ENCODE measurements around the gene CD163L1. TPM values are rescaled to one million over a fixed set of nuclear protein-coding genes. Genes with fewer than 3 reads are reported as not detected.

The CD163L1 gene
- total RNA-seq, 1 experiment from 2014 or later: 27.0 TPM

DNA sequence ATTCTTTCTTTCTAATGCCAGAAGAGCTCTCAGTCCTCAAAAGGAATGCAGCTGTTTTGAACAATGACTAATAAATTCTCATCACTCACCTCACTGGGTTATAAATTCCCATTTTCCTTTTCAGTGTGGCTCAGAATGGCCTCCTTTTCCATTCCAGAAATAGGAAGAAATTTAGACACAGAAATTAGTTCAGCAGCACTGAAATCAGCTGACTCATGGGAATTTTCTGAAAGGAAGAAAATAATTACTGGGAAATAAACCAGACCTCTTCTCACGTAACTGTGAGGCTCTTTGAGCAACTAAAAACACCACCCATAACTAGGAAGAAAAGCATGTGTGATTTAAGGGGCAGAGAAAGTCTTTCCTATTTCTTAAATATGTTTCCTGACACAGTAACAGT, 35.8 kb upstream of the CD163L1 start:
- Histone ChIP-seq H3K9me3 (ENCODE audit: control insufficient read depth in 1 of 2, insufficient read depth in 1 of 2, low read depth in 1 of 2, low read length in 2 of 2) (no peaks in the 10 kb centered on the region), H3K4me2 (ENCODE audit: low read length) (no peak overlapping the region), H2AFZ (ENCODE audit: low read depth, low read length, poor library complexity, severe bottlenecking) (no peak overlapping the region), H3K4me1 (ENCODE audit: control insufficient read depth in 1 of 2, insufficient read depth in 2 of 2, low read length in 2 of 2) (no peaks in the 10 kb centered on the region), H4K20me1 (ENCODE audit: insufficient read depth) (no peaks in the 10 kb centered on the region), H3K27me3 (ENCODE audit: insufficient read depth, low read length) (no peaks in the 10 kb centered on the region), H3K9ac (ENCODE audit: low read length) (no peak overlapping the region), H3K36me3 (ENCODE audit: control insufficient read depth in 1 of 2, insufficient read depth in 2 of 2, low read length in 2 of 2) (no peaks in the 10 kb centered on the region), H3K27ac (ENCODE audit: low read depth, low read length) (no peak overlapping the region), H3K9me2 (ENCODE audit: insufficient read depth) (no peaks in the 10 kb centered on the region), H3K4me3 (replicated peaks in 1 of 2; ENCODE audit: low read depth in 1 of 2, low read length in 2 of 2) (no peak overlapping the region), H3K79me2 (ENCODE audit: insufficient read depth, low read length) (no peaks in the 10 kb centered on the region)
- no peak for DNase-seq (ENCODE audit: low read depth, low spot score)
- ChIA-PET POLR2A (no interaction called here), RAD21 (ENCODE audit: low non-redundant PET in 1 of 2, low total read pairs in 2 of 2, uncharacterized antibody in 2 of 2, unreplicated experiment in 2 of 2) (no interaction called here), CTCF (no interaction called here)
- intact Hi-C loops (cut with micrococcal nuclease): no loop called here
- no peak for ATAC-seq
- BruUV-seq (replicated peaks): no TSS peak
- TF ChIP-seq ELF1 (IDR thresholded peaks at IDR 0.05; ENCODE audit: borderline replicate concordance, low read depth) (no peak), ZNF274 (IDR thresholded peaks at IDR 0.05; ENCODE audit: low read depth, low read length) (no peak), EZH2phosphoT487 (IDR thresholded peaks at IDR 0.05; ENCODE audit: borderline replicate concordance) (no peak), EZH2 (IDR thresholded peaks at IDR 0.05) (no peak), CEBPB (IDR thresholded peaks at IDR 0.05; ENCODE audit: low read depth) (no peak), CBX3 (IDR thresholded peaks at IDR 0.05; ENCODE audit: low read depth) (no peak), FOSL1 (IDR thresholded peaks at IDR 0.05; ENCODE audit: low read depth) (no peak), POLR2A (IDR thresholded peaks at IDR 0.05; ENCODE audit: borderline replicate concordance, extremely low read depth, insufficient read depth, insufficient read length) (no peak), SRF (IDR thresholded peaks at IDR 0.05; ENCODE audit: low read depth) (no peak), RAD21 (IDR thresholded peaks at IDR 0.05; ENCODE audit: low read depth) (no peak), SIN3A (IDR thresholded peaks at IDR 0.05; ENCODE audit: low read depth) (no peak), JUND (IDR thresholded peaks at IDR 0.05) (no peak)
- TF ChIP-seq, protein P1, sequence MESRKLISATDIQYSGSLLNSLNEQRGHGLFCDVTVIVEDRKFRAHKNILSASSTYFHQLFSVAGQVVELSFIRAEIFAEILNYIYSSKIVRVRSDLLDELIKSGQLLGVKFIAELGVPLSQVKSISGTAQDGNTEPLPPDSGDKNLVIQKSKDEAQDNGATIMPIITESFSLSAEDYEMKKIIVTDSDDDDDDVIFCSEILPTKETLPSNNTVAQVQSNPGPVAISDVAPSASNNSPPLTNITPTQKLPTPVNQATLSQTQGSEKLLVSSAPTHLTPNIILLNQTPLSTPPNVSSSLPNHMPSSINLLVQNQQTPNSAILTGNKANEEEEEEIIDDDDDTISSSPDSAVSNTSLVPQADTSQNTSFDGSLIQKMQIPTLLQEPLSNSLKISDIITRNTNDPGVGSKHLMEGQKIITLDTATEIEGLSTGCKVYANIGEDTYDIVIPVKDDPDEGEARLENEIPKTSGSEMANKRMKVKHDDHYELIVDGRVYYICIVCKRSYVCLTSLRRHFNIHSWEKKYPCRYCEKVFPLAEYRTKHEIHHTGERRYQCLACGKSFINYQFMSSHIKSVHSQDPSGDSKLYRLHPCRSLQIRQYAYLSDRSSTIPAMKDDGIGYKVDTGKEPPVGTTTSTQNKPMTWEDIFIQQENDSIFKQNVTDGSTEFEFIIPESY (IDR thresholded peaks at IDR 0.05; ENCODE audit: extremely low read depth, insufficient replicate concordance, low read length): no peak
- TF ChIP-seq, protein P2, sequence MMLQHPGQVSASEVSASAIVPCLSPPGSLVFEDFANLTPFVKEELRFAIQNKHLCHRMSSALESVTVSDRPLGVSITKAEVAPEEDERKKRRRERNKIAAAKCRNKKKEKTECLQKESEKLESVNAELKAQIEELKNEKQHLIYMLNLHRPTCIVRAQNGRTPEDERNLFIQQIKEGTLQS (IDR thresholded peaks at IDR 0.05): no peak
- TF ChIP-seq, protein P3, sequence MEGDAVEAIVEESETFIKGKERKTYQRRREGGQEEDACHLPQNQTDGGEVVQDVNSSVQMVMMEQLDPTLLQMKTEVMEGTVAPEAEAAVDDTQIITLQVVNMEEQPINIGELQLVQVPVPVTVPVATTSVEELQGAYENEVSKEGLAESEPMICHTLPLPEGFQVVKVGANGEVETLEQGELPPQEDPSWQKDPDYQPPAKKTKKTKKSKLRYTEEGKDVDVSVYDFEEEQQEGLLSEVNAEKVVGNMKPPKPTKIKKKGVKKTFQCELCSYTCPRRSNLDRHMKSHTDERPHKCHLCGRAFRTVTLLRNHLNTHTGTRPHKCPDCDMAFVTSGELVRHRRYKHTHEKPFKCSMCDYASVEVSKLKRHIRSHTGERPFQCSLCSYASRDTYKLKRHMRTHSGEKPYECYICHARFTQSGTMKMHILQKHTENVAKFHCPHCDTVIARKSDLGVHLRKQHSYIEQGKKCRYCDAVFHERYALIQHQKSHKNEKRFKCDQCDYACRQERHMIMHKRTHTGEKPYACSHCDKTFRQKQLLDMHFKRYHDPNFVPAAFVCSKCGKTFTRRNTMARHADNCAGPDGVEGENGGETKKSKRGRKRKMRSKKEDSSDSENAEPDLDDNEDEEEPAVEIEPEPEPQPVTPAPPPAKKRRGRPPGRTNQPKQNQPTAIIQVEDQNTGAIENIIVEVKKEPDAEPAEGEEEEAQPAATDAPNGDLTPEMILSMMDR (IDR thresholded peaks at IDR 0.05 in 2 of 3, conservative IDR thresholded peaks at IDR 0.05 in 1 of 3; ENCODE audit: borderline replicate concordance in 1 of 3, insufficient read depth in 1 of 3, low read depth in 2 of 3, low read length in 2 of 3): no peak
- TF ChIP-seq, protein P4, sequence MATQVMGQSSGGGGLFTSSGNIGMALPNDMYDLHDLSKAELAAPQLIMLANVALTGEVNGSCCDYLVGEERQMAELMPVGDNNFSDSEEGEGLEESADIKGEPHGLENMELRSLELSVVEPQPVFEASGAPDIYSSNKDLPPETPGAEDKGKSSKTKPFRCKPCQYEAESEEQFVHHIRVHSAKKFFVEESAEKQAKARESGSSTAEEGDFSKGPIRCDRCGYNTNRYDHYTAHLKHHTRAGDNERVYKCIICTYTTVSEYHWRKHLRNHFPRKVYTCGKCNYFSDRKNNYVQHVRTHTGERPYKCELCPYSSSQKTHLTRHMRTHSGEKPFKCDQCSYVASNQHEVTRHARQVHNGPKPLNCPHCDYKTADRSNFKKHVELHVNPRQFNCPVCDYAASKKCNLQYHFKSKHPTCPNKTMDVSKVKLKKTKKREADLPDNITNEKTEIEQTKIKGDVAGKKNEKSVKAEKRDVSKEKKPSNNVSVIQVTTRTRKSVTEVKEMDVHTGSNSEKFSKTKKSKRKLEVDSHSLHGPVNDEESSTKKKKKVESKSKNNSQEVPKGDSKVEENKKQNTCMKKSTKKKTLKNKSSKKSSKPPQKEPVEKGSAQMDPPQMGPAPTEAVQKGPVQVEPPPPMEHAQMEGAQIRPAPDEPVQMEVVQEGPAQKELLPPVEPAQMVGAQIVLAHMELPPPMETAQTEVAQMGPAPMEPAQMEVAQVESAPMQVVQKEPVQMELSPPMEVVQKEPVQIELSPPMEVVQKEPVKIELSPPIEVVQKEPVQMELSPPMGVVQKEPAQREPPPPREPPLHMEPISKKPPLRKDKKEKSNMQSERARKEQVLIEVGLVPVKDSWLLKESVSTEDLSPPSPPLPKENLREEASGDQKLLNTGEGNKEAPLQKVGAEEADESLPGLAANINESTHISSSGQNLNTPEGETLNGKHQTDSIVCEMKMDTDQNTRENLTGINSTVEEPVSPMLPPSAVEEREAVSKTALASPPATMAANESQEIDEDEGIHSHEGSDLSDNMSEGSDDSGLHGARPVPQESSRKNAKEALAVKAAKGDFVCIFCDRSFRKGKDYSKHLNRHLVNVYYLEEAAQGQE (IDR thresholded peaks at IDR 0.05; ENCODE audit: low read depth): no peak
- TF ChIP-seq, protein P5, sequence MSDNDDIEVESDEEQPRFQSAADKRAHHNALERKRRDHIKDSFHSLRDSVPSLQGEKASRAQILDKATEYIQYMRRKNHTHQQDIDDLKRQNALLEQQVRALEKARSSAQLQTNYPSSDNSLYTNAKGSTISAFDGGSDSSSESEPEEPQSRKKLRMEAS (IDR thresholded peaks at IDR 0.05): no peak

All from HCT116 (cell line).